A549 (cell line): ENCODE results near the gene IGF1R.

Source experiments
- CHD4 ChIP-seq: fragments of 200-600 bp; sonication (generic); IDR thresholded peaks from 2 replicates; pipeline ENCODE4 v1.6.1; 2016; ENCODE audit warnings: antibody characterized with exemption, mild to moderate bottlenecking, borderline replicate concordance
- CTCF ChIP-seq: fragments of >200 bp; sonication (Bioruptor Twin); formaldehyde crosslinking; IDR thresholded peaks from 3 replicates; pipeline ENCODE4 v1.5.1; 2016
- POLR2A ChIP-seq: IDR thresholded peaks from 2 replicates; pipeline ENCODE4 v1.6.1; 2012; ENCODE audit warnings: mild to moderate bottlenecking, low read length

GRCh38 chr15:98898122-98898521 lies 249.8 kb downstream of the IGF1R start:
- TF ChIP-seq CHD4: no peak
- no peak for TF ChIP-seq CTCF
- no peak for TF ChIP-seq POLR2A
